Stimulated activated CD8-positive, alpha-beta memory T cell treated with anti-CD3 and anti-CD28 coated beads, Interleukin-4, amount 100 ng/mL, for 48 hours (primary cell): Measurements from ENCODE around the gene ACP4.
A peak's percentile ranks its signal among the peaks of the same experiment; 100 is the strongest.
"Not testable (repeated sequence)": the region's sequence is repeated elsewhere in the genome, so short reads cannot be mapped to it uniquely, and the experiment has no call there.

ENCODE experiments used
- DNase-seq: peaks from one replicate; pipeline ENCODE4 v3.0.0-alpha.2; 2020

The ACP4 gene

DNA sequence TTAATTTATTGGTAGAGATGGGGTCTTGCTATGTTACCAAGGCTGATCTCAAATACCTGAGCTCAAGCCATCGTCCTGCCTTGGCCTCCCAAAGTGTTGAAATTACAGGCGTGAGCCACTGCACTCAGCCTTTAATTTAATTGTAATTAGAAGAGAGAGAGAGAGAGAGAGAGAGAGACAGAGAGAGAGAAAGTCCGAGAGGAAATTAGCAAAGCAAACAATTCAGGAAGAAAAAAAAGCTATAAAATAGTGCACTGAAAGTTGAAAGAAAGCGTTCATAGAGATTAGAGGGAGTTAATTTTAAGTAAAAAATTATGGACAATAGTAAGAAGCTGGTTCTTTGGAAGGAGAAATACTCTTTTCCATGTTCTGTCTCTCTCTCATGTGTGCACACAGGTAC is 13.0 kb upstream of the ACP4 start:
- DNase-seq = no peak

DNA sequence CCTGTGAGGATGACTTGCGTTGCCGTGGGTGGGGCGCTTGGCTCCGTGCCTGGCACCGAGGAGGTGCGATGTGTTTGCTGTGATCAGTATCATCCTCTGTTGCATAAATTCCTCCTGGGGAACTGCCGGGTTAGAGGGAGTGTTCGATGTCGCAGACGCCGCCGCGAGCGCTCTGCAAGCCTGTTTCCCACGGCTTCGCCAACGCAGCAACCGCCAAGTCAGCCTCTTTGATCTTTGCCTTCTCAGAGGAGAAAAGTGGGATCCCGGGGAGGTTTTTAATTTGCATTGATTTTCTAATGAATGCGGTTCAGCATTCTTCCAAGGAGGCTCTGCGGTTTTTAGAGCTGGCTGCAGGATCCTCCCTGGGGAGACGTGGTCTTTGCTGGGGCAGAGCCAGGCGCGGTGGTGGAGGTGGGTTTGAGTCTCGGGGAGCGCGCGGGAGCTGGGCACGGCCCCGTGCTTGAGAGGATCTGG is 12.3 kb upstream of the ACP4 start:
- no peak for DNase-seq

DNA sequence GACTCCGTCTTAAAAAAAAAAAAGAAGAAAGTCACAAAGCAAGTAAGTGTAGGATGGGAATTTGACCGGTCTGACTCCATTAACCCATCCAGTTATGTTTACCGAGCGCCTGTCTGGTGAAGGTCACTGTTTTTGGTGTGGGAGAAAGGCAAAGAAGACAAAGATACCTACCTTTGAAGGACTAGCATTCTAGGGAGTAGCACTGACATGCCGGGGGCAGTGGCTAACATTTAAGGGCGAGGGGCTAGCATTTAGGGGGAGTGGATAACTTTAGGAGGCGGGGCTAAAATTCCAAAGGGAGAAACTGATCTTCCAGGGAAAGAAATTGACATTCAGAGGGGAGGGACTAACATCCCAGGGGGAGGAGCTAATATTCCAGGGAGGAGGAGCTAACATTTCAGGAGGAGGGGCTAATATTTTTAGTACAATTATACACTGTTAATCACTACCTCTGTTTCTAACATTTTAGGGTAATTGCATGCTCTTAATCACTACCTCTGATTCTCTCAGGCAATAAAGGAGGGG is 11.2 kb upstream of the ACP4 start:
- no peak for DNase-seq

DNA sequence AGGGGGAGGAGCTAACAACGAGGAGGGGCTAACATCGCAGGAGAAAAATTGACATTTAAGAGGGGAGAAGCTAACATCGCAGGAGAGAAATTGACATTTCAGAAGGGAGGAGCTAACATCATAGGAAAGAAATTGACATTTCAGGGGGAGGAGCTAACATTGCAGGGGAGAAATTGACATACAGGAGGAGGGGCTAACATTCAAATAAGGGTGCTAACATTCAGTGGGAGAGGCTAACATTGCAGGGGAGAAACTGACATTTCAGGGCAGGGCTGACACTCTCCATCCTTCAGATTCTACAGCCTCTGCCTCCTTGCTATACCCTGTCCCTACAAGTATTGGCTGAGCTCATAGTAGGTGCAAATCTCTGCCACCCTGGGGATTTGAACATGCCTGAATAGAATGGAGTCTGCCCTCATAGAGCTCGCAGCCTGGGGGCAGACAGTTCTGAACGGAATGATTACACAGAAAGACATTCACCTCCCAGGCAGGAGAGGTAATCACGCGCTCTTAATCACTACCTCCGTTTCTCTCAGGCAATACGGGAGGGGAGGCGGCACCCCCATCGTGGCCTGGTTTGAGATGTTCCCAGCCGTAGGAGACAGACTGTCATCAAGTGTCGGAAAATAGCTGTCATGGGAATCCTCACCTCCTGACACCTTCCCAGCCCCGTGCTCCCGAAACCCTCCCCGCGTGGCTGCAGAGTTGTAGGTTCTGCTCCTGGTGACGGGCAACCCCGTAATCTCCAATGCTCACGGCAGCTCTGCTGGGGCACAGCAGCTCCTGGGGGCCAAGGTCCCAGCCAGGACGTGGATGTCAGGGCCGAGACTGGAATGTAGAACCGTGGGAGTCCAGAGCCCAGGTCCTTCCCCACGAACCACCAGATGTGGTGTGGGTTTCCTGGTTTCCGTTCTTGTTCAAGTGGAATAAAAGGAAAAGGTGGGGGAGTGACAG is 10.4 kb upstream of the ACP4 start:
- no peak for DNase-seq

DNA sequence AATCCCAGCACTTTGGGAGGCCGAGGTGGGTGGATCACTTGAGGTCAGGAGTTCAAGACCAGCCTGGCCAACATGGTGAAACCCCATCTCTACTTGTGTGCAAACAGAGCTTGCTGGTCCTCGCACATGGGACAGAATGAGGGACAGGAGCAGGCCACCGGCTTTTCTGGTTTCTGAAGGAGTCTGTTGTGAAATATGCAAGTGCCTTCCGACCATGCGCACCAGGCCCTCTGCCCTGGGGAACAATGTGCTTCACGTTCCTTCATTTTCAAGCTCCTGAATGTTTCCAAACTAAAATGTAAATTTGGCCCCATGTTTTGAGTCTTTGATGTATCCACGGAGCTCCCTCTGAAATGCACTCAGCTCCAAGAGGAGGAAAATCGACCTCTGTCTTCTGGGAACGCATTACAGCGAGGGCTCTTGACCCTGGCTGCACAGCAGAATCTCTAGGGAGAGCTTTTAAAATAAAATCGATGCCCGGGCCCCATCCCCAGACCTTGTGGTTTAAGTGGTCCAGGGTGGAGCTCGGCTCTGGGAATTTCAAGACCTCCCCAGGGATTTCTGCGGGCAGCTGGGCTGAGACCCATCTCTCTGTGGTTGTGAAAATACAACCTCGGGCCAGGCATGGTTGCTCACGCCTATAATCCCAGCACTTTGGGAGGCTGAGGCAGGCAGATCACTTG is 9.3 kb upstream of the ACP4 start:
- no peak for DNase-seq

DNA sequence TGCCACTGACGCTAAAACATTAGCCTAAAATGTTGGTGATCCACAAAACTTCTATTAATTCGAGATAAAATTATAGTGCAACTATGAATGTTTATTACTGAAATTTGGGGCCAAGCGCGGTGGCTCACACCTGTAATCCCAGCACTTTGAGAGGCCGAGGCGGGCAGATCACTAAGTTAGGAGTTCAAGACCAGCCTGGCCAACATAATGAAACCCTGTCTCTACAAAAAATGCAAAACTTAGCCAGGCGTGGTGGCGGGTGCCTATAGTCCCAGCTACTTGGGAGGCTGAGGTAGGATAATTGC is 6.4 kb upstream of the ACP4 start:
- not testable (repeated sequence) for DNase-seq

DNA sequence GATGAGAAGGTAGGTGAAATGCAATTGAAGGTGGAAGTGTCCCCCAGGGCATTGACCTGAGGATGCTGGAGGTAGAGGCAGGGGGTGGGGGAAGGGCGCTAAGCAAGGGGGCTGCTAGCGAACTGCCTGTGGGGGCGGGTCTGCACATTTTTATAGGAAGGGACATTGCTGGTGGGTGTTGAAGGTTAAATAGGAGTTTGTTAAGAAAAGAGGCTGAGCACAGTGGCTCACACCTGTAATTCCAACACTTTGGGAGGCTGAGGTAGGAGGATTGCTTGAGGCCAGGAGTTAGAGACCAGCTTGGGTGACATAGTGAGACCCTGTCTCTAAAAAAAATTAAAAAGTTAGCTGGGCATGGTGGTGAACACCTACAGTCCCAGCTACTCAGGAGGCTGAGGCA is 5.5 kb upstream of the ACP4 start:
- no peak for DNase-seq

DNA sequence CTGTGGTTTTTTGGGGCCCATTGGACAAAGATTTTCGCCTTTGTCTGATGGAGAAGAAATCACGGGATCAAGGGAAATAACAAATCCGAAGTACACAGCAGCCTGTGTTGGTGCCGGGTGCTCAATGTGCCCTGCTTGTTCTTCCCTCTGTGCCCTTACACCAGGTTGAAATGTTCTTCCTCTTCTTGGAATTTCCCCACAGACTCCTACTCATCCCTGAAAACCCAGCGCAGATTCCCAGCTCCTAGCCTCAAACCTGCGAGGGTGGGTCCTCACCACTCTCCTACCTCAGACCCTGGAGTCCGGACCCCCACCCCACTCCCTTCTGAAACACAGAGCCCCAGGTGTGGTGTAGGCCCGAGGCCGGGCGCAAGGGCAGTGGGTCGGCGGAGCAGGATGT is 4.9 kb upstream of the ACP4 start:
- DNase-seq = no peak

DNA sequence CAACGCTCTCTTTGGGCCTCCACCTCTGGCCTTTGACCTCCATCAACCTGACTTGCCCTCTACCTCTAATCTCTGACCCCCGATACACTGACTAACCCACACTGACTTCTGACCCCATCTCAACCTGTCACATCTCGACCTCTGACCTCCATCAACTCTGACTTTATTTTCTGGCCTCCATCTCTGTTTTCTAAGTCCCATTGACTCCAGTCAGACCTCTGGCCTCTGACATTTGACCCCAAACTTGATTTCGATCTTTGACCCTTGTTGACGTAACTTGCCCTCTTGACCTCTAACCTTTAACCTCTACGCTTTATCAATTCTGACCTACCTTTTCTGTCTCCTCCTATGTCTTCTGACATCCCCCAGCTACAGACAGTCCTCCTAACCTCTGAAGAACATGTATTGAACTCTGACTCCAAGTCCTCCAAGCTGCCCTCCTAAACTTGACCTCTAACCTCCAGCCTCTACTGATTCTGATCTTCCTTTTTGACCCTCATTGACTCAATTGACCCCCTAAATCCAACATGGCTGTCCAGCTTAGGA is 780 bp downstream of the ACP4 start:
- DNase-seq = no peak

DNA sequence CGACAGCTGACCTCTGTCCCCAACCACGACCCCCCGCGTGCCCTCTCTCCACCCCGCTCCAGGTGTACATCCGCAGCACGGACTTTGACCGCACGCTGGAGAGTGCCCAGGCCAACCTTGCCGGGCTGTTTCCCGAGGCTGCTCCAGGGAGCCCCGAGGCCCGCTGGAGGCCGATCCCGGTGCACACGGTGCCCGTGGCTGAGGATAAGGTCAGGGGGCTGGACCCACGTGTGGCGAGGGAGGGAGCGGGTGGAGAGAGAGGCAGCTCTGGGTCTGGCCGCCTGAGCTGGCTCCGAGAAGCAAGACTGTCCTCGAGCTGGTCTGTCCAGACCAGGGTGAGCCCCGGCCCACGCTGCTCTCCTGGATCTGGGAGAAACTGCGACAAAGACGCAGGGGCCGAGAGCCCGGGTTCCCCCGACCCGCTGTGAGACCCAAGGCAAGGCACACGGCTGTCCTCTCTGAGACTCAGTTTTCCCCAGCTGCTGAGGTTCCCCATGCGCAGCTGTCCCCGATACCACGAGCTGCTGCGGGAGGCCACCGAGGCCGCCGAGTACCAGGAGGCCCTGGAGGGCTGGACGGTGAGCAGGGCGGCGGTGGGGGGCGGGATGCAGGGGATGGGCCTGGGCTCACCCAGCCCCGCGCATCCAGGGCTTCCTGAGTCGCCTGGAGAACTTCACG is 1.5 kb downstream of the ACP4 start:
- DNase-seq = no peak

DNA sequence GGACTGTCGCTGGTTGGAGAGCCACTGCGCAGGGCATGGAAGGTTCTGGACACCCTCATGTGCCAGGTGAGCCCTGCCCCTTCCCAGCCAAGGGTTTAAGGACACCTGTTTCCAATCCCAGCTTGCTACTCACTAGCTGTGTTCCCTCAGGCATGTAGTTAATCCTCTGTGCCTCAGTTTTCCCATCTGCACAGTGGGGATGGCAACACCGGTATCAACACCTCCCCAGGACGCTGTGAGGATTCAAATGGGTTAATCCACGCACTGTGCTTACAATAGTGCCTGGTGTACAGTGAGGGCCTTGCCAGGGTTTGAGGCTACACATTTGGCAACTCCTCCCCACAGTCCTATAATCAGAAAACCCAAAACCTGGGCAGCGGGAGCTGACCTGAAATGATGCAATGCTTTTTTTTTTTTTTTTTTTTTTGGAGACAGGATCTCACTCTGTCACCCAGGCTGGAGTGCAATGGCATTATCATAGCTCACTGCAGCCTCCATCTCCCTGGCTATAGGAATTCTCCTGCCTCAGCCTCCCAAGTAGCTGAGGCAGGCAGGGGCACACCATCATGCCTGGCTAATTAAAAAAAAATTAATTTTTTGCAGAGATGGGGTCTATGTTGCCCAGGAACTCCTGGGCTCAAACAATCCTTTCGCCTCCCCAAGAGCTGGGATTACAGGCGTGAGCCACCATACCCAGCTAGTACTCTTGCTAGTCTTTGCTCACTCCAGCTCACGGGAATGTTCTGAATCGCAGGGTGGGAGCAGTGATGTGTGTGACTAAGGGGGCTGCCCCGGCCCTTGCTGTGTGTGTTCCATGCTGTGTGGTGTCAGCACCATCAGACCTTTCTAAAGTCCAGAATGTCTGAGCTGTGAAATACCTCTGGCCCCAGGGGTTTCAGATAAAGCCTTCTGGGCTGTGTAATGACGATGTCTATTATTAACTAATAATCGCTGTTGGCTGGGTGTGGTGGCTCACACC is 2.3 kb downstream of the ACP4 start:
- no peak for DNase-seq

DNA sequence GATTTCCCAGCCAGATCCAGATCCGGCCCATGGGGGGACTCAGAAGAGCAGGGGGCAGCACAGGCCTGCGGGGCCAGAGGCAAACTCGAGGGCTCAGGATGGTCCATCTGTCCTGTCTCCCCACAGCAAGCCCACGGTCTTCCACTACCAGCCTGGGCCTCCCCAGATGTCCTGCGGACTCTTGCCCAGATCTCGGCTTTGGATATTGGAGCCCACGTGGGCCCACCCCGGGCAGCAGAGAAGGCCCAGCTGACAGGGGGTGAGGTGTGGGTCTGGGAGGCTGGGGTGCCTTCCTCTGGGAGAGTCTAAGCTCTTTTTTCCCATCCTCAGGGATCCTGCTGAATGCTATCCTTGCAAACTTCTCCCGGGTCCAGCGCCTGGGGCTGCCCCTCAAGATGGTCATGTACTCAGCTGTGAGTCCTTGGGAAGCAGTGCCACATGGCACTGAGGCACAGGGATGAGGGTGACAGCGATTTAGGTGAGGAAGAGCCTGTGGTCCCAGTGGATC is 3.4 kb downstream of the ACP4 start:
- peak; percentile 47 for DNase-seq

DNA sequence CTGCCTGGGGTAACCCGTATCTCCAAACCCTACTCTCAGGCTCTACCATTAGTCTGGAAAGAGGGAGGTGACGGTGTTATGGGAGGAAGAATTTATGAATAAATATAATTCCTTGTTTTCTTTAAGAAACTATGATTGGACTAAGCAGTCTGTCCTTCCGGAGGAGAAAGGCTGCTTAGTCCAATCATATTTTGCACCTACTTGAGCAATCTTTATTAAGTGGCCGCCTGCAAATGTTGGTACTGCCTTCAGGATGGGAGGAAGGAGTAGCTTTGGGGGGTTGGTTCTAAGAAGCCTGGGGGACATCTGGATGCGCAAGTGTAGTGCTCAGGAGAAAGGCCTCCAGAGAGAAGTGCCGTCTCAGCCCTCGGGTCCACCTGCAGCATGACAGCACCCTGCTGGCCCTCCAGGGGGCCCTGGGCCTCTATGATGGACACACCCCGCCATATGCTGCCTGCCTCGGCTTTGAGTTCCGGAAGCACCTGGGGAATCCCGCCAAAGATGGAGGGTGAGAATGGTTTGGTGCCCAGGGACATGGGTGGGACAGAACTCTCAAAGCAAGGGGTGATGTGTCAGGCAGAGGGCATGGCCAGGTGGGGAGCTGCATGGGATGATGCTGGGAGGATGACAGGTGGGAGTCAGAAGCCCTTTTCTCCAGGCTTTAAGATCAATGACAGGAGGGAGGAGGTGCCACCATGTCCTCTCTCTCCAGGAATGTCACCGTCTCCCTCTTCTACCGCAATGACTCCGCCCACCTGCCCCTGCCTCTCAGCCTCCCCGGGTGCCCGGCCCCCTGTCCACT is 4.1 kb downstream of the ACP4 start:
- DNase-seq = no peak

DNA sequence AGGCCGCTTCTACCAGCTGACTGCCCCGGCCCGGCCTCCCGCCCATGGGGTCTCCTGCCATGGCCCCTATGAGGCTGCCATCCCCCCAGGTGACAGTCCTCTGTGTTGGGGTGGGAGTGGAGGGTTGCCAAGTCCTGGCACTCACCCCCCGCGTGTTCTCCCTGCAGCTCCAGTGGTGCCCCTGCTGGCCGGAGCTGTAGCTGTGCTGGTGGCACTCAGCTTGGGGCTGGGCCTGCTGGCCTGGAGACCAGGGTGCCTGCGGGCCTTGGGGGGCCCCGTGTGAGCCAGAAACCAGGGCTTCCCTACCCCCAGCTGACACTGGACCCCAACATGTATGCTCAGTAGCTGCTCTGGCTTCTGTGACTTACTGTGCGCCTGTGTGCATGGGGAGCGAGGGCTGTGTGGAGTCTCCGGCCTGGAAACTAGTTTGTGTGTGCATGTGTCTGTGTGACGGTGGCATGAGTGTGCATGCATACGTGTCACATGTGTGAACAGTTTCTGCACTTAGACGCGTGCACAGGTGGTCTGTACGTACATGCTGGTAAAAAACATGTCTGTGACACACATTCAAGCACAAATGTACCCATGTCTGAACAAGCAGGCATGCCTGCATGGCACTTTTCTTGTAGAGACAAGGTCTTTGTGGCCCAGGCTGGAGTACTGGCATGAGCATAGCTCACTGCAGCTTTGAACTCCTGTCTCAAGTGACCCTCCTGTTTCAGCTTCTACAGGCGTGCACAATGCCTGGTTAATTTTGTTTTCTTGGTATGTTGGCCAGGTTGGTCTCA is 4.9 kb downstream of the ACP4 start:
- peak; percentile 73 for DNase-seq

DNA sequence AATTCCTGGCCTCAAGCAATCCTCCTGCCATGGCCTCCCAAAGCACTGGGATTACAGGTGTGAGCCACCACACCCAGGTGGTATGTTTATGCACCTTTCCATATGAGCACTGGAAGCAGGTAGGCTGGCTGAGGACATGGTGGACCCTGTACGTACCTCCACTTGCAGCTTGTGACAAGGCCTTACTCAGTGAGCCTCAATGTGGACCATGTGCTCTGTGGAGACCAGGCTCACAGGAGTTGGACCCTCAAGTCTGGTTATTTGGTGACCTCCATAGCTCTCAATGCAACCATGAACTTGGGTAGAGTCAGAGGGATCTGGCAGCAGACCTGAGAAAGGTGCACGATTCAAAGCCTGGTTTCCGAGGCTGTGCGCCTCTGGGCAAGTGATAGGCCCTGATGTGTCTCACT is 5.5 kb downstream of the ACP4 start:
- no peak for DNase-seq

DNA sequence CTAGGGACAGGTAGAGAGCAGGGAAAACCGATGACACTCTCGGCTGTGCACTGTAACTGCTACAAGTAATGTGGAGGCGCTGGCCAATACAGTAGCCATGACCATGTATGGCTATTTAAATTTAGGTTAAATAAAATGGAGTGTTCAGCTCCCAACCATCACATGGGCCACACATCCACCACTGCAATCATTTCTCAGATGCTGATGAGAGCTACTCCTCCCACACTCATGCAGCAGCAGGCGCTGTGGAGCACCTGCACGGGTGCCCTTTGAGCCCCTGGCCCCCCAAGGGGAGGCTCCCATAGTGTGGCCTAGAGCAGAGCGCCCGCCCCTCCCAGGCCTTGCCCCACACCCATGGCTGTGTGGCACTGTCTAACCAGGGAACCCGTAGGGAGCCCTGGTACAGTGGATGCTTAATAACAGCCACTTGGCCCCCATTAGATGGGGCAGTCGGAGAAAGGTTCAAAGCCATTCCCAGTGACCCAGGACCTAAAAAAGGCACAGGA is 6.0 kb downstream of the ACP4 start:
- no peak for DNase-seq

DNA sequence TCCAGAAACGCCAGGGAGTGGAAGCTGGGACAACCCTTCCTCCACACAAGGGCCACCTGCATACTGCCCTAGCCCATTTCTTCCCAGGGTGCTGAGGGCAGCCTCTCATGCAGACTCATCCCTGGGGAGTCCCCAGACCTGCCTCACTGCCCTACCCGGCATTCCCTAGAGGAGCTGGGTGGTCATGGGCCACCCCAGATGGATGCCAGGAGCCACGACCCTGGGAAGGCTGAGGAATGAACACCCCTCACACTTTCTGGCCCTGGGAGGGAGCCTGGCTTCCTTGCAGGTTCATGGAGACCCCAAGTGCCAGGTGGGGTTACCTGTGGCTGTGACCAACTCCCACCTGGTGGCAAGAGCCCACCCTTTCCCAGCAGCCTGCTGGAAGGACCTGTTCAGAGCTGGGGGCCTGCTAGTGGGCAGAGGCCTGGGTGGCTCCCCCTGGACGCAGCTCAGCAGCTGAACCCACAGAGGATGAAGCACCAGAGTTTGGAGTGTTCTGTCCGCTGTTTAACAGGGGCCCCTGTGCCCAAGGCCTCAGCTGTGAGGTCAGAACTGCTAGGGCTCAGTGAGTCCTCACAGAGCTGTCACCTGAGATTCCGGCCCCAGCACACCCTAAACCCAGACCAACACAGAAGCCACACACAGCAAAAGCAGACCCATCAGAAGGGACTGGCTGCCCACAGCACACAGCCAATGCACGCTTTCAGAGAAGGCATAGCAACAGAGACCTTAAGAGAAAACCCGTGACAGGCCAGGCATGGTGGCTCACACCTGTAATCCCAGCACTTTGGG is 6.6 kb downstream of the ACP4 start:
- DNase-seq = no peak

DNA sequence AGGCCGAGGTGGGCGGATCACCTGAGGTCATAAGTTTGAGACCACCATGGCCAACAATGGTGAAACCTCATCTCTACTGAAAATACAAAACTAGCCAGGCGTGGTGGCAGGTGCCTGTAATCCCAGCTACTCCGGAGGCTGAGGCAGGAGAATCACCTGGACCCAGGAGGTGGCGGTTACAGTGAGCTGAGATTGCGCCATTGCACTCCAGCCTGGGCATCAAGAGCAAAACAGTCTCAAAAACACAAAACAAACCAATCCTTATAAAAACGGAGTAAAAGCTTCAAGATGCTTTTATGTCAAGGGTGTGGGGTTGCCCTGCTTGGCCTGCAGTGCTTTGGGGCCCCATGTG is 7.2 kb downstream of the ACP4 start:
- DNase-seq = no peak
